ENCODE measurements around the gene CBFA2T3. TPM values are rescaled to one million over a fixed set of nuclear protein-coding genes. Genes with fewer than 3 reads are reported as not detected.

The CBFA2T3 gene
- total RNA-seq, 1 donor from 2014 or later: 0.82 TPM

GRCh38 chr16:88966986-88967829 lies 9.8 kb downstream of the CBFA2T3 start:
- no peak for DNase-seq (ENCODE audit: low spot score in 2 of 2)
- FAIRE-seq: no peak

- no peak for DNase-seq (ENCODE audit: low spot score in 2 of 2)
- FAIRE-seq: no peak
Observed at GRCh38 chr16:88965826-88966480, 11.1 kb downstream of the CBFA2T3 start.

GRCh38 chr16:88965411-88965810 lies 11.6 kb downstream of the CBFA2T3 start:
- DNase-seq (ENCODE audit: low spot score in 2 of 2) (no peak), FAIRE-seq (no peak)

GRCh38 chr16:88964636-88965035 lies 12.4 kb downstream of the CBFA2T3 start:
- DNase-seq (ENCODE audit: low spot score in 2 of 2) (no peak), FAIRE-seq (no peak)

GRCh38 chr16:88963583-88963982 lies 13.4 kb downstream of the CBFA2T3 start:
- DNase-seq (ENCODE audit: low spot score in 2 of 2): no peak
- FAIRE-seq: no peak

GRCh38 chr16:88962478-88963152 lies 14.4 kb downstream of the CBFA2T3 start:
- no peak for DNase-seq (ENCODE audit: low spot score in 2 of 2)
- FAIRE-seq: no peak

GRCh38 chr16:88961011-88961410 lies 16.0 kb downstream of the CBFA2T3 start:
- DNase-seq (ENCODE audit: low spot score in 2 of 2) (no peak), FAIRE-seq (no peak)

- FAIRE-seq: no peak
Observed at GRCh38 chr16:88960516-88960915, 16.5 kb downstream of the CBFA2T3 start.

GRCh38 chr16:88959022-88959421 lies 18.0 kb downstream of the CBFA2T3 start:
- no peak for FAIRE-seq

More at GRCh38 chr16:88960516-88960915, 16.5 kb downstream of the CBFA2T3 start:
- no peak for DNase-seq (ENCODE audit: low spot score in 2 of 2)

GRCh38 chr16:88957887-88958577 lies 19.0 kb downstream of the CBFA2T3 start:
- DNase-seq (ENCODE audit: low spot score in 2 of 2) (no peak), FAIRE-seq (no peak)

More at GRCh38 chr16:88959022-88959421, 18.0 kb downstream of the CBFA2T3 start:
- DNase-seq (ENCODE audit: low spot score in 2 of 2): no peak

- DNase-seq (ENCODE audit: low spot score in 2 of 2): no peak
- no peak for FAIRE-seq
Observed at GRCh38 chr16:88957433-88957767, 19.6 kb downstream of the CBFA2T3 start.

- no peak for DNase-seq (ENCODE audit: low spot score in 2 of 2)
Observed at GRCh38 chr16:88956546-88957432, 20.2 kb downstream of the CBFA2T3 start.

GRCh38 chr16:88955906-88956305 lies 21.1 kb downstream of the CBFA2T3 start:
- no peak for FAIRE-seq
- no peak for DNase-seq (ENCODE audit: low spot score in 2 of 2)

More at GRCh38 chr16:88956546-88957432, 20.2 kb downstream of the CBFA2T3 start:
- no peak for FAIRE-seq

- DNase-seq (ENCODE audit: low spot score in 2 of 2): no peak
- FAIRE-seq: no peak
Observed at GRCh38 chr16:88953003-88953690, 23.9 kb downstream of the CBFA2T3 start.

- FAIRE-seq: no peak
- no peak for DNase-seq (ENCODE audit: low spot score in 2 of 2)
Observed at GRCh38 chr16:88951989-88952388, 25.0 kb downstream of the CBFA2T3 start.

- FAIRE-seq (no peak), DNase-seq (ENCODE audit: low spot score in 2 of 2) (no peak)
Observed at GRCh38 chr16:88951501-88951900, 25.5 kb downstream of the CBFA2T3 start.

- FAIRE-seq: no peak
Observed at GRCh38 chr16:88948781-88949490, 28.1 kb downstream of the CBFA2T3 start.

GRCh38 chr16:88945473-88945872 lies 31.5 kb downstream of the CBFA2T3 start:
- DNase-seq (ENCODE audit: low spot score in 2 of 2): no peak

More at GRCh38 chr16:88948781-88949490, 28.1 kb downstream of the CBFA2T3 start:
- DNase-seq (ENCODE audit: low spot score in 2 of 2): no peak

More at GRCh38 chr16:88945473-88945872, 31.5 kb downstream of the CBFA2T3 start:
- FAIRE-seq: no peak

Measured in frontal cortex (tissue), 4 donors.